NCI-H2171 treated with DMSO at 0.1 percent for 48 hours (cell line): ENCODE data around the gene PRL.

ENCODE experiments used
- DNase-seq: peaks from one replicate; lab custom pipeline; 2025; lab: John Stamatoyannopoulos, UW

The PRL gene

GRCh38 chr6:22296936-22297335 lies at the start of gene PRL:
TSS of gene PRL (minus strand) at chr6:22297036. CDS start at chr6:22296982, 54 bp downstream.
- DNase-seq = no peak

DNA sequence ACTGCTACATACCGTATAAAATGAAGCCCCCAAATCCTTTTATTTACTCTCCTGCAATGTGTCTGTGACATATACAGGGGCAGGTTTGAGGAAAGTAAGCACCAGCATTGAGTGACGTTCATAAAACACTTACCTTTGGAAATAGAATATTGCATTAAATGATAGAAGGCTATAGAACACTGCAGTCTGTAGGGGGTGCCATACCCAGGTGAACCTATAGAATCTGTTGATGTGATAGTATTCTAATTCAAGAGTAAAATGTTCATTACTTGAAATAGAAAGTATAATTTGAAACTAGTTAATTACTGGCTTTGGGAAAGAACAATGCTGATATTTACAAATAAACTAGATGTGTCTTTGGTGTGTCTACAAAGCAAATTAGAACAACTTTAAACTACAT lies 47.0 kb upstream of the PRL start:
- DNase-seq = no peak

DNA sequence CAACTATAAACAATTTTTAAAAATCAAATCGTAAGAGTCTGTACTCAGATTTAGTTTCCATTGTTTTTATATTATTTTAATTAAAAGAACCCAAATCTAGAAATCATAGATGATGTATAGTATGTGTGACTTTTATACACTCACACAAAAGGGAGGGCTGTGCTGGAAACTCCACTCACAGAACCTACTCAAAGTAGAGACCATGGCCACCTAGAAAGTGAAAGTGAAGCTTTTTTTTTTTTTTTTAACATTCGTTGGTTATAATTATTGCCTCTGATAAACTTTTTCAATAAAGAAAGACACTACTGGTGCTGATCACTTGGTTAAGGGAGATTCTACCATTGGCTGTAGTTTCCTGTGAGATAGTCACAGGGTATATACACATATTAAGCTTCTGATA lies 37.9 kb upstream of the PRL start:
- no peak for DNase-seq

- no peak for DNase-seq
Observed at GRCh38 chr6:22333802-22334201, 37.0 kb upstream of the PRL start.

DNA sequence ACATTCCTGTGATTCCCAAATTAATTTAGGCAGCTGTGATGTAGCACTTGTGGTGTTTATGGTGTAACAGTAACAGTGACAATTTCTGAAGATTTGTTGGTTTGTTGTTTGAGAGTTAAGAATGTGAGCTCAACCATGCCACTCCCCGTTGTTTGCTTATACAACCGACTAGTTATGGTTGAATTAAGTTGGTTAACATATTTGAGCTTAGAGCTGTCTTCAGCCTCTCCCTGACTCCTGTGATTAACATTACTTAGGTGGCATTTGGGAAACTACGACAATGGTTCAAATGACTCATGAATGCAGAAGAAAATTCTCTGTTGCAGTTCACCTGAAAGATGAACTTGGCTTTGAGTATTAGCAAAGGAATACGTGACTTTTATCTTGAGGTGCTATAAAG lies 35.9 kb upstream of the PRL start:
- DNase-seq = no peak

GRCh38 chr6:22332216-22332615 lies 35.4 kb upstream of the PRL start:
- no peak for DNase-seq

DNA sequence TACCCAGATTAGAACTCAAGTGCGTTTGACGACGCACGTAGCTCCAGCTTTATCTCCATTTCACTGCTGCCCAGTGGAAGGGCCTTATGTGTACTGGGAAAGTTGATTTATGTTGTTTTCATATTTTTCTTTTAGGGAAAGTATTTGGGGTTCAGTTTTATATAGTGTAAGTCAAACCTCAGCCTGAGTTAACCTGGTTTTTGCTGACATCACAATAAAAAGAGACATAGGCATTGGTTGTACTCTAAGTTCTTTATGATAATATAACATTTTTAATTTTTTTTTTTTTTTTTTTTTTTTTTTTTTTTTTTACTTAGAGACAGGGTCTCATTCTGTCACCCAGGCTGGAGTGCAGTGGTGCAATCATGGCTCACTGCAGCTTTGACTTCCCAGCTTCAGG lies 34.1 kb upstream of the PRL start:
- DNase-seq = no peak

GRCh38 chr6:22328474-22328873 lies 31.6 kb upstream of the PRL start:
- DNase-seq = no peak

- DNase-seq = no peak
Observed at GRCh38 chr6:22327881-22328280, 31.0 kb upstream of the PRL start.

GRCh38 chr6:22326500-22326899 lies 29.7 kb upstream of the PRL start:
- DNase-seq = no peak

DNA sequence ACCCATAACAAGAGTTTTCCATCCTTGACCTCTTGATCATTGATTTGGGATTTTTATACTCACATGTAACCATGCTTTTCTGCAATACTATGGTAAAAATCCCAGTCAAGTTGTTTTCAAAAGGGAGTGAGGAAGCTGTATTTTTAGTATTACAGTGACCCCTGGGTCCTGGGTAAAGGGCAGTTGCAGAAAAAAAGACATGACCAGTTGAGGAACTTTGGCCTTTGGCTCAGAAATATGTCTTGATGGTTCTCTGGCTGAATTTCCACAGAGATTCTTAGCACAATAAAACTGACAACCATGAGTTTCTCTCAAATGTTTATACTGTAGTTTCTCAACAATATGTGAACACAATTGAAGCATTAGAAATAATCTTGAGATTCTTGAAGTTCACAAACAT lies 28.6 kb upstream of the PRL start:
- no peak for DNase-seq

DNA sequence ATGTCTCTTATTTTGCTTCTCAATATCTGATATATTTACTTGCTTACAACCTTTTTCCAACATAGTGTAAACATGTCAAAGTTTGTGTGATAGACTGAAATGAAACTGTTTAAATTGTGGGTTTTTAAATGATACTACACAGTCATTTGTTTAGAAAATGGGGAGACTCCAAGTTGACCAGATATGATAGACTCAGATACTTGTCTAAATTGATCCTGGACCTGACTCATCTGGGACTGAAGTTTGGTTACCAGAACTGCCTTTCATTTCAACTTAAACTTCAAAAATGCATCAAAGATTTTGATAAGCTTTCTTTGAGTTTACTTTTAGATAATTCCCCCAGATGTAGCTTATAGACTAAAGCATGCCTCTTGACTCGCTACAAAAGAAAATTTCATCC lies 27.0 kb upstream of the PRL start:
- DNase-seq = no peak

DNA sequence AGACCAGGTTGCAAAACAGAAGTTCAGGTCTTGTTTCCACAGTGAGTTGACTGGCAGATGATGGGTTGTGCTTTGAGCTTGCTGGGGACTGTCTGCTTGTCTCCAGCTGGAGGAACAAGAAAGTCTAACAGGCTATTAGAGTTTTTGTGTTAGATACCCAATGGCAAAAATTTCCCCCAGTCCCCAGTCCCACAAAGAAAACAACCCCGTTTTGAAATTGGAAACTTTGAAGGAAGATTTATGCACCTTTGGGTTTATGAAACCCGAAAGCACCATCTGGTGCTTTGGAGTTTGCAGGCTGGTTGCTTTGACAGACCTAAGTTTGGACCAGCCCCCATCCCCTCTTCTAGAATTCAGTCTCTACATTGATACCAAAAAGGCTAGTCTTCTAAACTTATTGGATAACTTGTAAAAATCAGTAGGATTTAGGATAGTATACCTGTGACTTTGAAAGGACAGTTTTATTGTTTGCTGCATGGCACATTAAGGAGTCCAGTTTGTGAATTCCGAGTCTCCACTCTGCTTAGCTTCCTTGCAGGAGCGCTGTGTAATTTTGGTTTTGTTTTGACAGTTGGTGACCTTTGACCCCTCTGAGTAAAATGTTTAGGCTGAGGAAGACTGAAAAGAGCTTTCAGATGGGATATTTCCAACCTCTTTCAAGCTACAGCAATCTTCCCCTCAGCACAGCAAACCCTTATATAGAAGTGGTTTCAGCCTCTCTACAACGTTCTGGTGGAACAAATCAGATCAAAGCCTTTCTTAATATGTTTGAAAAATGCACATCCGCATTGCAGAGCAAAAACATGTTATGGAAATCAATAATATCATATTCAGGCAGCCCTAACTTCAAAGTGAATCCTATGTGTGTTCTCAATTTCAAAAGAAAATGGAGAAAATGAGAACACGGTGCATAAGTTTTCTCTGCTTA lies 25.5 kb upstream of the PRL start:
- peak; percentile 84 for DNase-seq

DNA sequence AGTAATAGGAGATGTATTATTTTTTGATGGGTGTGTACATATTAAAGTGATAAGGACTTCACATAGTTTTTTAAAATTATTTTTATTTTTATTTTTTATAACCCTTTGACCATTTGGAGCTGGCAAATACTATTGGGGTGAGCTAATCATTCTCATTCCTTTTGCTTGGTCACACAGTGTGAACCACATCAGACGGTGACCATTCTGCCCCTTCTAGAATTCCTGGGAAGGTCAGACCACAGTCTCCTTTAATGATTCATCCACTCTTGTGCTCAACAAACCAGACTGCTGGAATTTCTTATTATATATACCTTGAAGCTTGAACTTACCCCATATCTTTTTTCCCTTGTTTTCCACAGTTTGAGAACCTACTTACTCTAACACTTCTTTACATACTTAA lies 23.9 kb upstream of the PRL start:
- no peak for DNase-seq

- DNase-seq = no peak
Observed at GRCh38 chr6:22318404-22318803, 21.6 kb upstream of the PRL start.

DNA sequence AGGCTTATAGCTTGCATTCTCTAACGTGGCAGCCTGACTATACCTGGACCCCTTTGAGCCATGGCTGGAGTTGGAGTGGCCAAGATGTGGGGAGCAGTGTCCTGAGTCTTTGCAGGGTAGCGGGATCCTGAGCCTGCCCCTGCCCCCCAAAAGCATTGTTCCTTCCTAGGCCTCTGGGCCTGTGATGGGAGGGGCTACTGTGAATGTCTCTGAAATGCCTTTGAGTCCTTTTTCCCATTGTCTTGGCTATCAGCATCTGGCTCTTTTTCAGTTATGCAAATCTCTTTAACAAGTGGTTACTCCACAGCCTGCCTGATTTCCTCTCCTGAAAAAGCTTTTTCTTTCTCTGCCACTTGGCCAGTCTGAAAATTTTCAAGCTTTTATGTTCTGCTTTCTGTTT lies 17.0 kb upstream of the PRL start:
- no peak for DNase-seq

GRCh38 chr6:22308939-22309338 lies 12.1 kb upstream of the PRL start:
- no peak for DNase-seq

DNA sequence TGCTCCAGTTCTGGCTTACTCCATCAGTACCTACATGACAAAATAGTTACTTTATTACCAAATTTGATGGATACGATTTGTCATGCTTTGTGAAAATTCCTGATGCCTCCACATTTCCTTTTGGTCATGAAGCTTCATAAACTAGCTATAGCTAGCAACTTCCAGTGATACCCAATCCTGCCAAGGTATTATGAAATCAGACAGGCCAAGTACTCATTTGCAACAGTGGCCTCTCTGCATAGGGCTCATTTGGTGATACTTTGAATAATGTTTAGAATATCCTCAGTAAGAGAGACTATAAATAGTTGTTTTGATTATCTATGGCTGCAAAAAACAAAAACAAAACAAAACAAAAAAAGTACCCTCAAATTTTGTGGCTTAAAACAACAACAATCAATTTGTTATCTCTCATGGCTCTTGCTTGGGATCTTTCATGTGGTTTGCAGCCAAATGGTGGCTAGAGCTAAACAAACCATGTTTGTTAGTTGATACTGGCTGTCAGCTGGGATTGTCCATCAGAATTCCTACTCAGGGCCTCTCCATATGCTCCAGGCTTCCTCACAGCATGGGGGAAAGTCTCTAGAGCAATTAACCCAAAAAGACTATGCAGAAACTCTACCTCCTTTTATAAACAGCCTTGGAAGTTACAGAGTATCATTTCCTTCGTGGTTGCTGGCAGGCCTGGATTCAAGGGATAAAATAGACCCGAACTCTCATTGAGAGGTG lies 10.1 kb upstream of the PRL start:
- peak; percentile 95 for DNase-seq

- DNase-seq = peak; percentile 24
Observed at GRCh38 chr6:22302838-22303237, 6.0 kb upstream of the PRL start.

DNA sequence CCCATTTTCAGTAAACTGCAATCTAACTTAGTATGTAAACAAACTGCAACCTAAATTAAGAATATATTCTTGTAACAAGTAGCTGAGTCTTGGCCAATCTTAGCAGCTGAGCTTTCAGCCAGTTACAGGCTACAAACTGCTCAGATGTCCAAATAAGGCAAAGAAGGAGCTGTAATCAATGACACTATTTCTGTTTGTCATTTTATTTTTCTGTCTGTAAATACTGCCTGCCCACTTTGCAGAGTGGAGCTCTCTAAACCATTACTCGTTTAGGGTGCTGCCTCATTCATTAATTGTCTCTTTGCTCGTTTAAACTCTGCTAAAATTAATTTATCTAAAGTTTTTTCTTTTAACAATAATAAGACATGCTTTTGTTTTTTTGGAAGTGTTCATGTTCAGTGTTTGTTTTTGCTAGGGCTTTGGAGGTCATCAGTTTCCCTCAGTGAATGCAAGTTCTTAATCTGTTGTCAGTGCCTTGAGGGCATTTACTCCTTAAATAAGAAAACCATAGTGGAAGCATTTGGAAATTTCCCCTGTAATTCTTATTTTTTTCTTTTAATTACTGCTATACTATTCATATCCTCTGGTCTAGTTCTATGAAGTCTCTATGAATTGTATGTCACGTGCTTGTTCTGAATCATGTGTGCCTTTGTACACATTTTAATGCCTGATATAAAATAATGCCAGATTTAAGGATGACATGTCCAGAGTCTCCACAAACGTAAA lies 3.6 kb upstream of the PRL start:
- DNase-seq = peak; percentile 19

DNA sequence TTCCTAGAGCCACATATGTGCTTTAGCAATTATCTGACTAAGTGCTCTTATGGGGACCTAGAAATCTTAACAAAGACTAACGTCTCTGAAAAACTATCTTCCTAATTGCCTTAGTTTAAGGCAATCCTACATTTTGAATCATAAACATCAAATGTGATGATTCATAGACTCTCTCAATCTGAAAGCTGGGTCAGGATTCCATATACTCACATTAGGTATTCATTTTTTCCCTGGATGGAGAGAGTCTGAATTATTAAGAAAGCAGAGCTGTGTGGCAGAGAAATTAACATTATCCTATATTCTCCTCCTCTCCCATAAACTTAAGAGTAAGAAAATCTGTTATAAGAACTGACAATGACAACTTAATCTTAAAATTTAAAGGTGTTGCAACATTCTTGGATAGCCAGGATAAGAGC lies 1.6 kb upstream of the PRL start:
- no peak for DNase-seq

DNA sequence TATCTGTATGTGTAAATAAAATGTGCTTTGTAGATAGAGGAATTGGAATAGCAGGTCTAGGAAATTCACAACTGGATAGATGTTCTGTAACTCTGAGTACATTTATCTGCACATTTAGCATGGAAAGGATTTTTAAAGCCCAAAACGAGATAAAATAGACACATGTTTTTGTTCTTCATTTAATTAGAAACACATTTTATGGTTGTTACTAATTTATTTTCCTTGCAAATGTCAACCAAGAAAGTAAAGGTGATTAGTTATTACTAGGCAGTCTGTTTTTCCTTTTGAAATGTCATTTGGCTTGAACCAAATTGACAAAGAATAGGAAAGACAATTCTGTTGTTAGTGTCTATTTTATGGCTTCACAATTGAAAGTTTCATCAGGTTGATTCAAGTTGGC lies 769 bp downstream of the PRL start:
- no peak for DNase-seq

GRCh38 chr6:22295145-22295544 lies 1.7 kb downstream of the PRL start:
- DNase-seq = peak; percentile 95
